ENCODE data around the gene DPYD.

DNA sequence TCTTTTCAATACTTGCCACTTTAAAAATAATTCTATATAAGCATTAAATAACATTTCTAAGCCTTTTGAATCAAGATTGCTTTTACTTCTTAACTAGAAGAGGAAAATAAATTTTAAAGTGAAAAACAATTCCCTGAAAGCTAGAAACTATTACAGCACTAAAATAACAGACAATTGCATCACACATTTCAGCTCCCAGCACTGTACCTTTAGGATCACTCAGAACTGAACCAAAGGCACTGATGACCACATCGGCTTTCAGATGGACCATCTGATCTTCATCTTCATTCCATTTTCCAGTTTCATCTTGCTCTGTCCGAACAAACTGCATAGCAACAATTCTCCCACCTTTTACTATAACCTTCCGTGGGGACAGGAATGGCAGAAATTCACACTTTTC lies 347.3 kb downstream of the DPYD start:
- TF ChIP-seq, protein P1, sequence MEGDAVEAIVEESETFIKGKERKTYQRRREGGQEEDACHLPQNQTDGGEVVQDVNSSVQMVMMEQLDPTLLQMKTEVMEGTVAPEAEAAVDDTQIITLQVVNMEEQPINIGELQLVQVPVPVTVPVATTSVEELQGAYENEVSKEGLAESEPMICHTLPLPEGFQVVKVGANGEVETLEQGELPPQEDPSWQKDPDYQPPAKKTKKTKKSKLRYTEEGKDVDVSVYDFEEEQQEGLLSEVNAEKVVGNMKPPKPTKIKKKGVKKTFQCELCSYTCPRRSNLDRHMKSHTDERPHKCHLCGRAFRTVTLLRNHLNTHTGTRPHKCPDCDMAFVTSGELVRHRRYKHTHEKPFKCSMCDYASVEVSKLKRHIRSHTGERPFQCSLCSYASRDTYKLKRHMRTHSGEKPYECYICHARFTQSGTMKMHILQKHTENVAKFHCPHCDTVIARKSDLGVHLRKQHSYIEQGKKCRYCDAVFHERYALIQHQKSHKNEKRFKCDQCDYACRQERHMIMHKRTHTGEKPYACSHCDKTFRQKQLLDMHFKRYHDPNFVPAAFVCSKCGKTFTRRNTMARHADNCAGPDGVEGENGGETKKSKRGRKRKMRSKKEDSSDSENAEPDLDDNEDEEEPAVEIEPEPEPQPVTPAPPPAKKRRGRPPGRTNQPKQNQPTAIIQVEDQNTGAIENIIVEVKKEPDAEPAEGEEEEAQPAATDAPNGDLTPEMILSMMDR (conservative IDR thresholded peaks at IDR 0.05), result no peak
- TF ChIP-seq ZFX (IDR thresholded peaks at IDR 0.05), result no peak

Measured in C4-2B (cell line).